Right lobe of liver (tissue), 4 donors: Measurements from ENCODE around the gene SEBOX.

ENCODE experiments used
- POLR2A ChIP-seq: fragments of 450-650 bp; IDR thresholded peaks from one replicate; pipeline ENCODE4 v1.6.1; 2017; ENCODE audit warnings: antibody characterized with exemption, mild to moderate bottlenecking
- TF ChIP-seq, protein P1 (sequence below), 4 donors: fragments of 200-600 bp in 3 of 4; fragments of 450-650 bp in 1 of 4; IDR thresholded peaks; one replicate each; pipeline versions ENCODE4 v1.5.1 to v1.8.0; 2016 to 2022; ENCODE audit warnings: antibody characterized with exemption in 4 of 4, mild to moderate bottlenecking in 2 of 4
- donor health status: DM: no; HTN: no; CAD: no.
- donor health status: DM: no; HTN: no; CAD: no.
- donor health status: DM: no; HTN: yes; CAD: no.

- TF ChIP-seq POLR2A: no peak
- TF ChIP-seq, protein P1, sequence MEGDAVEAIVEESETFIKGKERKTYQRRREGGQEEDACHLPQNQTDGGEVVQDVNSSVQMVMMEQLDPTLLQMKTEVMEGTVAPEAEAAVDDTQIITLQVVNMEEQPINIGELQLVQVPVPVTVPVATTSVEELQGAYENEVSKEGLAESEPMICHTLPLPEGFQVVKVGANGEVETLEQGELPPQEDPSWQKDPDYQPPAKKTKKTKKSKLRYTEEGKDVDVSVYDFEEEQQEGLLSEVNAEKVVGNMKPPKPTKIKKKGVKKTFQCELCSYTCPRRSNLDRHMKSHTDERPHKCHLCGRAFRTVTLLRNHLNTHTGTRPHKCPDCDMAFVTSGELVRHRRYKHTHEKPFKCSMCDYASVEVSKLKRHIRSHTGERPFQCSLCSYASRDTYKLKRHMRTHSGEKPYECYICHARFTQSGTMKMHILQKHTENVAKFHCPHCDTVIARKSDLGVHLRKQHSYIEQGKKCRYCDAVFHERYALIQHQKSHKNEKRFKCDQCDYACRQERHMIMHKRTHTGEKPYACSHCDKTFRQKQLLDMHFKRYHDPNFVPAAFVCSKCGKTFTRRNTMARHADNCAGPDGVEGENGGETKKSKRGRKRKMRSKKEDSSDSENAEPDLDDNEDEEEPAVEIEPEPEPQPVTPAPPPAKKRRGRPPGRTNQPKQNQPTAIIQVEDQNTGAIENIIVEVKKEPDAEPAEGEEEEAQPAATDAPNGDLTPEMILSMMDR (IDR thresholded peaks at IDR 0.05): no peak
Observed at GRCh38 chr17:28327031-28327607, 37.9 kb downstream of the SEBOX start.
